IPS-18c (cell line): Measurements from ENCODE around the gene RSPRY1.
"Not testable (repeated sequence)": the region's sequence is repeated elsewhere in the genome, so short reads cannot be mapped to it uniquely, and the experiment has no call there.

Experiments used
- H3K4me3 ChIP-seq: 2 replicates; pipeline ENCODE4 v1.7.0; 2013; ENCODE audit warnings: low read depth, mild to moderate bottlenecking, low read length, moderate library complexity; ENCODE audit not compliant: insufficient read depth
- H3K9me3 ChIP-seq: one replicate; pipeline ENCODE4 v1.6.1; 2013; ENCODE audit warnings: mild to moderate bottlenecking, low read length, moderate library complexity; ENCODE audit not compliant: control insufficient read depth, insufficient read depth

RSPRY1 gene

GRCh38 chr16:57175896-57176295 lies 10.2 kb upstream of the RSPRY1 start:
- H3K9me3 ChIP-seq, result no peaks in the 10 kb centered on the region
- no peak overlapping the region for H3K4me3 ChIP-seq

- Histone ChIP-seq H3K9me3 (no peaks in the 10 kb centered on the region), H3K4me3 (no peak overlapping the region)
Observed at GRCh38 chr16:57178196-57178595, 7.9 kb upstream of the RSPRY1 start.

DNA sequence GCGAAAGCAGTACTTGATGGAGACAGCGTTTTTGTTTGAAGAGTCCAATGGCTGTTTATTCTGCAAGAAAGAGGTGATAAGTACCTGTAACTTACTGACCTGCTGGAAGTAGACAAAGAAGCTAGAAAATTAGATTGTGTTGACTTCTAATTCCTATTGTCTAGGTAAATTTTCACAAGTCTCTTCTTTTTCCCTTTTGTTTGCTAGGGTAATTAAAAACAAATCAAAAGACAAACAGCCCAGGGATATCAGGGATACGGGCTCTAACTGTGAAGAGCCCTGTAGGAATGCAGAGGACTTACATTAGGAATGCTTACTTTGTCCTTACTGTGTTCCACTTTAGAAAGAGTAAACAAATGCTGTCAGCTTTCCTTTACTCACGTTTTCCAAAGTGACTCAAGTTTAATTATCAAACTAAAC lies 7.3 kb upstream of the RSPRY1 start:
- no peak overlapping the region for H3K4me3 ChIP-seq
- H3K9me3 ChIP-seq, result no peaks in the 10 kb centered on the region

DNA sequence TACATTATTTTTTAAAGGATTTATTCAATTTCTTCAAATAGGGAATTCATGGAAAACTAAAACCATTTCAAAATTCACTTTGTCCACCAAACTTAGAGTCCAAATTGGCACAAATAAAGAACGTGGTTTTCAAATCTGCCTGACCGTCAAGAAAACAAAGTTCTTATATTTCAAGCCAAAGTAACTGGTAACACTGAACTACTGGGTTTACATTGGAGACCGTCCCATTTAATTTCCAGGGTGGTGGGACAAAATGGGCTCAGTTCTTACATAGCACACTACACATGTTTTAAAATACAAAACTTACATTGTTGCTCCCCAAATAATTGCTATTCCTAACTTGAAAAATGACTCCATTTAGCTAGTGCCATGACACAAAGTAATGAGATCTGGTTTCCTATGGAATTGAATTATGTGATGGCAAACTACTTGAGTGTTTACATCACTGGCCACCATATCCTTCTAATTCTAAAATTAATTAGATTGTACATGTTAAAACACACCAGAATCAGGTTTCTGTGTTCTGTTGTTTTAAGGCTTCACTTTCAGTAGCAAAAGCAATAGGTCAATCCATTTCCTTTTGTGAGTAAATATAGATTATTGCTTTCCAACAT lies 6.8 kb upstream of the RSPRY1 start:
- no peaks in the 10 kb centered on the region for H3K9me3 ChIP-seq
- H3K4me3 ChIP-seq, result no peak overlapping the region

- H3K9me3 ChIP-seq, result no peaks in the 10 kb centered on the region
- no peak overlapping the region for H3K4me3 ChIP-seq
Observed at GRCh38 chr16:57184113-57184512, 2.0 kb upstream of the RSPRY1 start.

DNA sequence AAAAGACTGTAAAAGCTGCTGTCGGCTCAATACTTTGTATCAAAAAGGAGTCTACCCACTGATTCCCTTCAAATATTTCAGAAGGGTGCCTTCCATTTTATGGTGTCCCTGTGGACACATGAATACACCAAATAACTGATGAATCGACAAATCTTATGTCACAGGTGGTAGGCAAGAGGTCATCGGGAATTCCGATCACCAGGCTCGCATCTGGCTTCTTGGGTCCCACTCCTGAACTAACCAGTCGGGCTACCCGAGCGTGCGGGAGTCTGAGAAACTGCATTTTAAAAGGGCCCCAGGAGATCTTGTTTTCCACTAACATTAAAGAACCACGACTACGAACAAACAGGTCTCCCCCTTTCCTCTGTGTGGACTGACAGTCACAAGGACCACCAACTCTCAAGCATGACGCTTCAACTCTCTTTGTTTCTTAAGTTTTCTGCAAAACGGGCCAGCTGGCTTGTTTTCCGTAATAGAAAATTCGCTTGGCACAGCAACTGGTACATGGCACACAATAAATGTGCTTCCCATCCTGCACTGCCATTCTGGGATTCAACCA lies 1.2 kb upstream of the RSPRY1 start:
- peak overlapping the region; percentile 94 for H3K4me3 ChIP-seq

GRCh38 chr16:57185446-57185944 lies 634 bp upstream of the RSPRY1 start:
- Histone ChIP-seq H3K9me3 (no peaks in the 10 kb centered on the region), H3K4me3 (peak overlapping the region; percentile 94)

More for the DNA sequence above, 1.2 kb upstream of the RSPRY1 start:
- H3K9me3 ChIP-seq, result no peaks in the 10 kb centered on the region

GRCh38 chr16:57186872-57187854 lies 1.0 kb downstream of the RSPRY1 start:
- Histone ChIP-seq H3K4me3 (peak overlapping the region; percentile 96), H3K9me3 (no peaks in the 10 kb centered on the region)

DNA sequence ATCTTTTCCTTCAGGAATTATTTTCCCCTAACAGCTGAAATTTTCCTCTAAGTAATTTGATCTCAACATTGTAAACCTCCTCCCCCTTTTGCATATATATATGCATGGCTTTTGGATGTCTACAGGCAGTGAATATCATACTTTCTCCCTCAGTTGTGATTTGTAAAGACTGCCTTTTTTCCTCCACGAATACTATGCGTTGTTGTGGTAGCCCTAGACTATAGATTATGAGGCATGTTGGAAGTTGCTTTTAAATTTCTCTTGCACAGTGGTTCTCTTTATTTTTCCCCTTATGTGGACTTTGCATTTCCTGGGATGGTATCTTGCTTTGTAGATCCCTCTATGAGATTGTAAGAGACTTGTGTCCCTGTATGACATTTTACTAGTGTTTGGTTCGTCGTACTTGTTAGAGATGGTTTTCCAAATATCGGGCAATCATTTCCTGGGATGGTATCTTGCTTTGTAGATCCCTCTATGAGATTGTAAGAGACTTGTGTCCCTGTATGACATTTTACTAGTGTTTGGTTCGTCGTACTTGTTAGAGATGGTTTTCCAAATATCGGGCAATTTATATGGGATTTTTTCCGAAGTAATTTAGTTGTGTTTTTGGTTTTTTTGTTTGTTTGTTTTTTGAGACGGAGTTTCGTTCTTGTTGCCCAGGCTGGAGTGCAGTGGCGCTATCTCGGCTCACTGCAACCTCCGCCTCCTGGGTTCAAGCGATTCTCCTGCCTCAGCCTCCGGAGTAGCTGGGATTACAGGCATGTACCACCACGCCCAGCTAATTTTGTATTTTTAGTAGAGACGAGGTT lies 2.0 kb downstream of the RSPRY1 start:
- not testable (repeated sequence) for H3K9me3 ChIP-seq
- peak overlapping the region; percentile 96 for H3K4me3 ChIP-seq

DNA sequence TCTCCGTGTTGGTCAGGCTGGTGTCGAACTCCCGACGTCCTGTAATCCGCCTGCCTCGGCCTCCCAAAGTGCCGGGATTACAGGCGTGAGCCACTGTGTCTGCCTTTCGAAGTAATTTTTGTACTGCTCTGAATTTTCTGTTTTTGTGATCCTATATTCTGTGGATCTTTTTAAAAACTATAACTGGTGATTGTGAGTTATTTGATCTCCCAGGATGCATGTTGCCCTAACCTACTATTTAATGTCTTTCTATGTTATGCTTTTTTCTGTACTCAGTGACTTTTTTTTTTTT lies 2.5 kb downstream of the RSPRY1 start:
- no peak overlapping the region for H3K4me3 ChIP-seq
- no peaks in the 10 kb centered on the region for H3K9me3 ChIP-seq

DNA sequence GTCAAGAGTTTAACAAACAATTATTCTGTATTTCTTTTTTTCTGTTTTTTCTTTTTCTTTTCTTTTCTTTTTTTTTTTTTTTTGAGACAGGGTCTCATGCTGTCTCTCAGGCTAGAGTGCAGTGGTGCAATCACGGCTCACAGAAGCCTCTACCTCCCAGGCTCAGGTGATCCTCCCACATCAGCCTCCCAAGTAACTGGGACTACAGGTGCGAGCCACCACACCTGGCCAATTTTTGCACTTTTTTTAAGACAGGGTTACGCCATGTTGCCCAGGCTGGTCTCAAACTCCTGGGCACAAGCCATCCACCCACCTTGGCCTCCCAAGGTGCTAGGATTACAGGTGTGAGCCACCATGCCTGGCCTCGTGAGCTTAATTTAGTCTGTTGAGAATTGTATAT lies 3.4 kb downstream of the RSPRY1 start:
- not testable (repeated sequence) for H3K9me3 ChIP-seq, H3K4me3 ChIP-seq

- no peak overlapping the region for H3K4me3 ChIP-seq
- no peaks in the 10 kb centered on the region for H3K9me3 ChIP-seq
Observed at GRCh38 chr16:57190136-57190535, 4.0 kb downstream of the RSPRY1 start.

GRCh38 chr16:57191056-57191571 lies 5.0 kb downstream of the RSPRY1 start:
- H3K4me3 ChIP-seq, result no peak overlapping the region

DNA sequence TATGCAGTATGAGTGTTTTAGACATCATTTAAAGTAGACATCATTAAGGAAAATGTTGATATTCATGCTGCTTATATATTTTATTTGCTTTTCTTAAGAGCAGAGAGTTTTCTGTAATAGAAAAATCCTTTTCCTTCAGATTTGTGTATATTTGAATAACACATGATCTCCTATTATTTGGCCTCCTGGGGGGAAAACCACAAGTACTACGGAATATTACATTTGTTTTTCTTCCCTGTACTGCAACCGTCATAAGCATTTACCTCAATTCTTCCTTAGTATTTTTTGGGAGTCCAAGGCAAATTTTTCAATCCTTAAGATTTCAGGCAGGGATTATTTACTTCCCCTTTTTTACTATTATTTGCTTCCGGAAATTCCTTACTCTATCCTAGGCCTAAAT lies 6.0 kb downstream of the RSPRY1 start:
- H3K9me3 ChIP-seq, result no peaks in the 10 kb centered on the region
- H3K4me3 ChIP-seq, result no peak overlapping the region

More at GRCh38 chr16:57191056-57191571, 5.0 kb downstream of the RSPRY1 start:
- no peaks in the 10 kb centered on the region for H3K9me3 ChIP-seq

DNA sequence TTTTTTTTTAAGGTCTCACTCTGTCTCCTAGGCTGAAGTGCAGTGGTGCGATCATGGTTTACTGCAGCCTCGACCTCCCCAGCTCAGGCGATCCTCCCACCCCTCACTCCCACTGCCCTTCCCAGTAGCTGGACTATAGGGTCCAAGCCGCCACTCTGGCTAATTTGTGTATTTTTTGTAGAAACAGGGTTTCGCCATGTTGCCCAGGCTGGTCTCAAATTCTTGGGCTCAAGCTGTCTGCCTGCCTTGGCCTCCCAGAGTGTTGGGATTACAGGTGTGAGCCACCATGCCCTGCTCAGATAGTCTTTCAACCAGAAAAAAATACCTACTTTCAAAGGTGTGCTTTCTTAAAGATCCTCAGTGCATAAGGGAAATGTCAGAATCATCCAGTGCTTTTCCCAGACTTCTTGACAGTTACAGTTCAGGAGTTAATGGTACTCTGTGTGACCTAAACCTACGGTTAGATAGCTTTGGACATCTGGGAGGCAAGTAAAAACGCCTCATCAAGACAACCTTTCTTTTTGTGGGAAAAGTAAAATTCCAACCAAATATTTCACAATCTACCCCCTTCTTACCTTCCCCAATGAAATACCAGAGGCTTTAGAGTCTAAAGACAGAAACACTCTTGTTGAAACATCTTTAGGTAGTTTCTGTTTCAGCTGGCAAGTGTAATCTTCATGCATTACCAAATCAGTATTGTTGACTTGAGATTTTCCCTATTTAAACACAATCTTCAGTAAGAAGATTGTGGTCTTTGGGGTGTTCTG lies 6.8 kb downstream of the RSPRY1 start:
- Histone ChIP-seq H3K4me3 (no peak overlapping the region), H3K9me3 (peaks cover 2% of the 10 kb centered on the region)

DNA sequence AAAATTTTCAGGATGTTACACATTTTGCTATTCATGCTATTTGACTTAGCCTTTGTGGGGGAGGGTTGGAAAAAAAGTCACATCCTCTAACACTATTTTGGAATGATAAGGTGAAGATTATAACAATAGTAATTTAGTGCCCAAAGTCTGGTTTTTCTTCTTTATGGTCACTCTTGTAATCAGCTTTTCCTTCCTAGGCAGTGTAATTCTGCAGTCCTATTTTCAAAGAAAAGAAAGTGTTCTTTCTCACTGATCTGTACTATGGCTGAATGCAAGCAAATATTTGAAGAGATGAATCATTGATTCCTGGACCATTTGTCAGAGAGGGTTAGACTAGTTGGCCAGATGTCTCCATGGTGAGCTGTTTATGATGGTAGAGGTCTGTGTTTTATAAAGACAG lies 8.4 kb downstream of the RSPRY1 start:
- Histone ChIP-seq H3K9me3 (peaks cover 2% of the 10 kb centered on the region), H3K4me3 (no peak overlapping the region)
